ENCODE results near the gene IFRD1. TPM values are rescaled to one million over a fixed set of nuclear protein-coding genes. Genes with fewer than 3 reads are reported as not detected.

Gene IFRD1
- total RNA-seq, 1 donor from 2014 or later, result 72.8 TPM

Other genes starting within 250 kb of the IFRD1 start
- gene DOCK4, start 244.1 kb upstream of the IFRD1 start, total RNA-seq, result 0.33 and 0.89 TPM in 2 replicates
- 10.1 and 13.7 TPM in 2 replicates for gene ZNF277, start 243.8 kb upstream of the IFRD1 start, total RNA-seq
- gene LSMEM1, start 30.5 kb downstream of the IFRD1 start, total RNA-seq, result 1.0 and 1.2 TPM in 2 replicates